GM21381 (cell line): Measurements from ENCODE around the gene F8.

ENCODE experiments used
- ATAC-seq: cut with Tn5 transposase; IDR thresholded peaks from one replicate; pipeline ENCODE4 v1.9.1; 2021; ENCODE audit warnings: mild to moderate bottlenecking, moderate library complexity; ENCODE audit not compliant: unreplicated experiment

Gene F8

GRCh38 chrX:155022585-155022984 is at the start of gene F8:
Gene F8 (minus strand): TSS chrX:155022723. CDS start chrX:155022552, 171 bp downstream.
- ATAC-seq: no peak

- no peak for ATAC-seq
Measured at GRCh38 chrX:155071694-155072280, 49.3 kb upstream of the F8 start.

- peak; percentile 87 for ATAC-seq
Measured at GRCh38 chrX:155070975-155071693, 48.6 kb upstream of the F8 start, which contains the start of the genes BRCC3, CMC4 and MTCP1. Gene BRCC3 (plus strand): TSS chrX:155071508. CDS start chrX:155071528, 20 bp downstream. Gene CMC4 (minus strand): TSS chrX:155071136. CDS start chrX:155064023, 7,113 bp downstream. Gene MTCP1 (minus strand): TSS chrX:155071136. CDS start chrX:155066010, 5,126 bp downstream.

- ATAC-seq: peak; percentile 18
Measured at GRCh38 chrX:155070663-155070974, 48.1 kb upstream of the F8 start.

GRCh38 chrX:155070038-155070437 is 47.5 kb upstream of the F8 start:
- ATAC-seq: no peak

- no peak for ATAC-seq
Measured at GRCh38 chrX:155069414-155069813, 46.9 kb upstream of the F8 start.

- no peak for ATAC-seq
Measured at GRCh38 chrX:155068165-155068564, 45.6 kb upstream of the F8 start.

GRCh38 chrX:155065035-155065734 is 42.7 kb upstream of the F8 start:
- no peak for ATAC-seq

- ATAC-seq: no peak
Measured at GRCh38 chrX:155061760-155062159, 39.2 kb upstream of the F8 start.

- ATAC-seq: peak; percentile 64
Measured at GRCh38 chrX:155056877-155057792, 34.6 kb upstream of the F8 start.

GRCh38 chrX:155056471-155056870 is 33.9 kb upstream of the F8 start:
- no peak for ATAC-seq

- ATAC-seq: no peak
Measured at GRCh38 chrX:155055494-155055893, 33.0 kb upstream of the F8 start.

GRCh38 chrX:155054255-155054654 is 31.7 kb upstream of the F8 start:
- ATAC-seq: no peak

- no peak for ATAC-seq
Measured at GRCh38 chrX:155053656-155054055, 31.1 kb upstream of the F8 start.

GRCh38 chrX:155052738-155053498 is 30.4 kb upstream of the F8 start:
- no peak for ATAC-seq

- no peak for ATAC-seq
Measured at GRCh38 chrX:155048977-155049619, 26.6 kb upstream of the F8 start.

- no peak for ATAC-seq
Measured at GRCh38 chrX:155046811-155047528, 24.4 kb upstream of the F8 start.

GRCh38 chrX:155046129-155046810 is 23.7 kb upstream of the F8 start:
- ATAC-seq: no peak
